ENCODE data around the gene HACD4. TPM values are rescaled to one million over a fixed set of nuclear protein-coding genes. Genes with fewer than 3 reads are reported as not detected.

Gene HACD4
- total RNA-seq, 1 experiment from 2014 or later, result 0.07 TPM

- no peaks in the 10 kb centered on the region for H3K4me1 Mint-ChIP-seq (ENCODE audit: low read depth, unreplicated experiment)
- intact Hi-C loops (cut with micrococcal nuclease; ENCODE audit: unreplicated experiment), result loop anchor here (10.0 kb wide), 1 partner anchor 113 kb away; no protein-coding TSS in a partner anchor
- no peak overlapping the region for H3K4me3 Mint-ChIP-seq (ENCODE audit: low read depth, unreplicated experiment)
These were observed 29.4 kb downstream of the HACD4 start for GRCh38 chr9:21002040-21002439.

GRCh38 chr9:21001581-21001980 is 29.9 kb downstream of the HACD4 start:
- H3K36me3 Mint-ChIP-seq (ENCODE audit: insufficient read depth, unreplicated experiment), result no peaks in the 10 kb centered on the region
- H3K4me1 Mint-ChIP-seq (ENCODE audit: low read depth, unreplicated experiment), result no peaks in the 10 kb centered on the region
- no peaks in the 10 kb centered on the region for H3K27me3 Mint-ChIP-seq (ENCODE audit: unreplicated experiment)
- BruUV-seq (replicated peaks), result no TSS peak
- DNase-seq, result no peak
- no peak for TF ChIP-seq CTCF (IDR thresholded peaks at IDR 0.05; ENCODE audit: unreplicated experiment)
- intact Hi-C loops (cut with micrococcal nuclease; ENCODE audit: unreplicated experiment), result loop anchor here (10.0 kb wide), 1 partner anchor 113 kb away; no protein-coding TSS in a partner anchor
- no peak overlapping the region for H3K4me3 Mint-ChIP-seq (ENCODE audit: low read depth, unreplicated experiment)
- no peak overlapping the region for H3K27ac Mint-ChIP-seq (ENCODE audit: unreplicated experiment)
- CTCF ChIA-PET, result no interaction called here
- H3K9me3 Mint-ChIP-seq (ENCODE audit: low read depth, unreplicated experiment), result no peaks in the 10 kb centered on the region

More at GRCh38 chr9:21002040-21002439, 29.4 kb downstream of the HACD4 start:
- BruUV-seq (replicated peaks), result no TSS peak
- CTCF ChIA-PET, result no interaction called here
- Mint-ChIP-seq H3K36me3 (ENCODE audit: insufficient read depth, unreplicated experiment) (no peaks in the 10 kb centered on the region), H3K9me3 (ENCODE audit: low read depth, unreplicated experiment) (no peaks in the 10 kb centered on the region), H3K27me3 (ENCODE audit: unreplicated experiment) (no peaks in the 10 kb centered on the region), H3K27ac (ENCODE audit: unreplicated experiment) (no peak overlapping the region)
- no peak for DNase-seq
- no peak for TF ChIP-seq CTCF (IDR thresholded peaks at IDR 0.05; ENCODE audit: unreplicated experiment)

- TF ChIP-seq CTCF (IDR thresholded peaks at IDR 0.05; ENCODE audit: unreplicated experiment), result no peak
- Mint-ChIP-seq H3K27me3 (ENCODE audit: unreplicated experiment) (no peaks in the 10 kb centered on the region), H3K36me3 (ENCODE audit: insufficient read depth, unreplicated experiment) (peaks cover 5% of the 10 kb centered on the region), H3K4me1 (ENCODE audit: low read depth, unreplicated experiment) (no peaks in the 10 kb centered on the region), H3K4me3 (ENCODE audit: low read depth, unreplicated experiment) (no peak overlapping the region), H3K27ac (ENCODE audit: unreplicated experiment) (no peak overlapping the region), H3K9me3 (ENCODE audit: low read depth, unreplicated experiment) (no peaks in the 10 kb centered on the region)
- intact Hi-C loops (cut with micrococcal nuclease; ENCODE audit: unreplicated experiment), result no loop called here
- no peak for DNase-seq
- no TSS peak for BruUV-seq (replicated peaks)
- CTCF ChIA-PET, result interaction anchor here (0.5 kb wide), 1 partner anchor 1712 kb away, joined by 4 read pairs; no protein-coding TSS in a partner anchor
These were observed 33.9 kb downstream of the HACD4 start for GRCh38 chr9:20997503-20998076.

- H3K4me3 Mint-ChIP-seq (ENCODE audit: low read depth, unreplicated experiment), result no peak overlapping the region
- no peaks in the 10 kb centered on the region for H3K4me1 Mint-ChIP-seq (ENCODE audit: low read depth, unreplicated experiment)
- no TSS peak for BruUV-seq (replicated peaks)
- H3K9me3 Mint-ChIP-seq (ENCODE audit: low read depth, unreplicated experiment), result no peaks in the 10 kb centered on the region
- intact Hi-C loops (cut with micrococcal nuclease; ENCODE audit: unreplicated experiment), result no loop called here
- CTCF ChIA-PET, result interaction anchor here (0.5 kb wide), 1 partner anchor 1712 kb away, joined by 4 read pairs; no protein-coding TSS in a partner anchor
- no peak for DNase-seq
- peaks cover 5% of the 10 kb centered on the region for H3K36me3 Mint-ChIP-seq (ENCODE audit: insufficient read depth, unreplicated experiment)
- no peak for TF ChIP-seq CTCF (IDR thresholded peaks at IDR 0.05; ENCODE audit: unreplicated experiment)
- H3K27ac Mint-ChIP-seq (ENCODE audit: unreplicated experiment), result no peak overlapping the region
- no peaks in the 10 kb centered on the region for H3K27me3 Mint-ChIP-seq (ENCODE audit: unreplicated experiment)
These were observed 34.6 kb downstream of the HACD4 start for GRCh38 chr9:20996809-20997208.

Measured in Calu3 (cell line).